ENCODE results near the gene ITGA3. TPM values are rescaled to one million over a fixed set of nuclear protein-coding genes. Genes with fewer than 3 reads are reported as not detected.
A peak's percentile ranks its signal among the peaks of the same experiment; 100 is the strongest.

ITGA3 gene
- total and polyA plus RNA-seq, 2 of the 13 experiments (the other 11 are each of a cell fraction or from before 2014, with no cell fraction given): 0.48 to 0.69 TPM

- no peak for TF ChIP-seq RFX5 (IDR thresholded peaks at IDR 0.05; ENCODE audit: low read depth, low read length)
- no peak for TF ChIP-seq TBP (CRISPR knock-in tag; IDR thresholded peaks at IDR 0.05)
- TF ChIP-seq, protein P1, sequence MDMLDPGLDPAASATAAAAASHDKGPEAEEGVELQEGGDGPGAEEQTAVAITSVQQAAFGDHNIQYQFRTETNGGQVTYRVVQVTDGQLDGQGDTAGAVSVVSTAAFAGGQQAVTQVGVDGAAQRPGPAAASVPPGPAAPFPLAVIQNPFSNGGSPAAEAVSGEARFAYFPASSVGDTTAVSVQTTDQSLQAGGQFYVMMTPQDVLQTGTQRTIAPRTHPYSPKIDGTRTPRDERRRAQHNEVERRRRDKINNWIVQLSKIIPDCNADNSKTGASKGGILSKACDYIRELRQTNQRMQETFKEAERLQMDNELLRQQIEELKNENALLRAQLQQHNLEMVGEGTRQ (IDR thresholded peaks at IDR 0.05; ENCODE audit: low read depth, low read length): no peak
- TF ChIP-seq, protein P1 (CRISPR knock-in tag; IDR thresholded peaks at IDR 0.05; ENCODE audit: borderline replicate concordance): peak; percentile 70; the same call in 1 of the 2 replicates
- peak; percentile 45; the same call in 1 of the 2 replicates for TF ChIP-seq SAP130 (CRISPR knock-in tag; IDR thresholded peaks at IDR 0.05; ENCODE audit: low read depth)
- TF ChIP-seq ZNF350 (CRISPR knock-in tag; IDR thresholded peaks at IDR 0.05; ENCODE audit: borderline replicate concordance, low read depth): peak; percentile 66
- no peak for TF ChIP-seq ZNF790 (CRISPR knock-in tag; IDR thresholded peaks at IDR 0.05; ENCODE audit: borderline replicate concordance)
- no peak for TF ChIP-seq SSRP1 (CRISPR knock-in tag; IDR thresholded peaks at IDR 0.05)
- TF ChIP-seq ZNF891 (CRISPR knock-in tag; IDR thresholded peaks at IDR 0.05): peak; percentile 26; the same call in 1 of the 2 replicates
- TF ChIP-seq RXRB (CRISPR knock-in tag; IDR thresholded peaks at IDR 0.05; ENCODE audit: borderline replicate concordance): no peak; the same call in none of the 2 replicates
- 0 out of 2 replicates have a peak, but pooled peaks have one; percentile 59 for TF ChIP-seq ZNF430 (CRISPR knock-in tag; IDR thresholded peaks at IDR 0.05)
- TF ChIP-seq EED (CRISPR knock-in tag; IDR thresholded peaks at IDR 0.05): 0 out of 2 replicates have a peak, but pooled peaks have one; percentile 58
- peak; percentile 65 for TF ChIP-seq ELF3 (CRISPR knock-in tag; IDR thresholded peaks at IDR 0.05)
- peak; percentile 17 for TF ChIP-seq ERF (CRISPR knock-in tag; IDR thresholded peaks at IDR 0.05)
- 0 out of 2 replicates have a peak, but pooled peaks have one; percentile 22 for TF ChIP-seq ZNF772 (CRISPR knock-in tag; IDR thresholded peaks at IDR 0.05)
- peak; percentile 68; the same call in 1 of the 2 replicates for TF ChIP-seq ZMAT3 (CRISPR knock-in tag; conservative IDR thresholded peaks at IDR 0.05)
- TF ChIP-seq ZNF3 (CRISPR knock-in tag; IDR thresholded peaks at IDR 0.05): no peak
- TF ChIP-seq ZNF558 (CRISPR knock-in tag; IDR thresholded peaks at IDR 0.05; ENCODE audit: borderline replicate concordance): no peak
- no peak for TF ChIP-seq ZNF276 (CRISPR knock-in tag; IDR thresholded peaks at IDR 0.05; ENCODE audit: low read depth)
- TF ChIP-seq ZNF83 (CRISPR knock-in tag; IDR thresholded peaks at IDR 0.05; ENCODE audit: borderline replicate concordance): no peak
- peak; percentile 37; the same call in 1 of the 2 replicates for TF ChIP-seq SALL1 (CRISPR knock-in tag; IDR thresholded peaks at IDR 0.05)
- 0 out of 2 replicates have a peak, but pooled peaks have one; percentile 68 for TF ChIP-seq ZBTB7A (CRISPR knock-in tag; IDR thresholded peaks at IDR 0.05)
- 0 out of 2 replicates have a peak, but pooled peaks have one; percentile 24 for TF ChIP-seq ZNF205 (CRISPR knock-in tag; IDR thresholded peaks at IDR 0.05)
- TF ChIP-seq ATF7 (IDR thresholded peaks at IDR 0.05): no peak
- TF ChIP-seq ATF7 (CRISPR knock-in tag; IDR thresholded peaks at IDR 0.05): 0 out of 2 replicates have a peak, but pooled peaks have one; percentile 25
- no peak for TF ChIP-seq KAT7 (CRISPR knock-in tag; IDR thresholded peaks at IDR 0.05; ENCODE audit: borderline replicate concordance)
- TF ChIP-seq POLR2A (IDR thresholded peaks at IDR 0.05; ENCODE audit: insufficient read depth in 1 of 2, low read depth in 2 of 2, low read length in 2 of 2): peak; percentile 38 to 49; a peak in 3 of 4 replicates
Observed at GRCh38 chr17:50111673-50112655, 56.1 kb downstream of the ITGA3 start (continued).
